ENCODE data around the gene INA.
"Not testable (repeated sequence)": the region's sequence is repeated elsewhere in the genome, so short reads cannot be mapped to it uniquely, and the experiment has no call there.

INA gene

GRCh38 chr10:103256613-103257012, 20.3 kb upstream of the INA start:
- no peaks in the 10 kb centered on the region for H3K27me3 ChIP-seq (ENCODE audit: insufficient read depth, low read length, poor library complexity, severe bottlenecking)
- H3K4me2 ChIP-seq (ENCODE audit: low read depth, low read length, poor library complexity, severe bottlenecking), result no peak overlapping the region
- H3K79me2 ChIP-seq (ENCODE audit: insufficient read depth, low read length), result no peaks in the 10 kb centered on the region
- no peak overlapping the region for H2AFZ ChIP-seq (ENCODE audit: low read length)
- no peak overlapping the region for H3K4me3 ChIP-seq (ENCODE audit: low read length, poor library complexity, severe bottlenecking)
- H3K4me1 ChIP-seq (ENCODE audit: insufficient read depth, low read length, poor library complexity, severe bottlenecking), result no peaks in the 10 kb centered on the region
- H3K9me3 ChIP-seq (ENCODE audit: insufficient read depth, low read depth, low read length), result no peaks in the 10 kb centered on the region
- no peak overlapping the region for H3K9ac ChIP-seq (ENCODE audit: low read depth, low read length, poor library complexity, severe bottlenecking)
- no peaks in the 10 kb centered on the region for H4K20me1 ChIP-seq (ENCODE audit: insufficient read depth, low read length, poor library complexity, severe bottlenecking)
- no peaks in the 10 kb centered on the region for H3K36me3 ChIP-seq (ENCODE audit: insufficient read depth, low read length)
- H3F3A ChIP-seq (ENCODE audit: low read depth), result no peaks in the 10 kb centered on the region
- no peak for TF ChIP-seq EZH2phosphoT487 (IDR thresholded peaks at IDR 0.05; ENCODE audit: borderline replicate concordance)
- TF ChIP-seq, protein P1, sequence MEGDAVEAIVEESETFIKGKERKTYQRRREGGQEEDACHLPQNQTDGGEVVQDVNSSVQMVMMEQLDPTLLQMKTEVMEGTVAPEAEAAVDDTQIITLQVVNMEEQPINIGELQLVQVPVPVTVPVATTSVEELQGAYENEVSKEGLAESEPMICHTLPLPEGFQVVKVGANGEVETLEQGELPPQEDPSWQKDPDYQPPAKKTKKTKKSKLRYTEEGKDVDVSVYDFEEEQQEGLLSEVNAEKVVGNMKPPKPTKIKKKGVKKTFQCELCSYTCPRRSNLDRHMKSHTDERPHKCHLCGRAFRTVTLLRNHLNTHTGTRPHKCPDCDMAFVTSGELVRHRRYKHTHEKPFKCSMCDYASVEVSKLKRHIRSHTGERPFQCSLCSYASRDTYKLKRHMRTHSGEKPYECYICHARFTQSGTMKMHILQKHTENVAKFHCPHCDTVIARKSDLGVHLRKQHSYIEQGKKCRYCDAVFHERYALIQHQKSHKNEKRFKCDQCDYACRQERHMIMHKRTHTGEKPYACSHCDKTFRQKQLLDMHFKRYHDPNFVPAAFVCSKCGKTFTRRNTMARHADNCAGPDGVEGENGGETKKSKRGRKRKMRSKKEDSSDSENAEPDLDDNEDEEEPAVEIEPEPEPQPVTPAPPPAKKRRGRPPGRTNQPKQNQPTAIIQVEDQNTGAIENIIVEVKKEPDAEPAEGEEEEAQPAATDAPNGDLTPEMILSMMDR (conservative IDR thresholded peaks at IDR 0.05; ENCODE audit: low read length), result no peak
- no peaks in the 10 kb centered on the region for H3K9me2 ChIP-seq (replicated peaks; ENCODE audit: low read depth, low read length)

DNA sequence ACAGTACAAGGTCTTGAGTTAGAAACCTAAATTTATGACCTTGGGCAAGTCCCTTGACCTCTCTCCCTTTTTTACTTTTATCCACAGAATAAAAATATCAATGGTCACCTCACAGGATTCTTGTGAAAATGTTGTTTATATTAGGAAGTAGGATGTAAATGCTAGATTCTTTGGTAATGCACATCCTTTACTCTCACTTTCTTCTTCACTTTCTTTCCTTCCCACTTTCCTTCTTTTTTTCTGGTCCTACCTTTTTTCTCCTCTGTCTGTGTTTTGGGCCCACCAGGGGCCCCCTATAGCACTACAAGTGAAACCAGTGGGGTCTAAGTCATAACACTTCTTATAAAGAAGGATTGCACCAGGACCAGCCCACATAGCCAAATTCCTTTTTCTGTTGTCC, 19.1 kb upstream of the INA start:
- no peaks in the 10 kb centered on the region for H3F3A ChIP-seq (ENCODE audit: low read depth)
- H3K36me3 ChIP-seq (ENCODE audit: insufficient read depth, low read length), result no peaks in the 10 kb centered on the region
- H3K9me3 ChIP-seq (ENCODE audit: insufficient read depth, low read depth, low read length), result no peaks in the 10 kb centered on the region
- H2AFZ ChIP-seq (ENCODE audit: low read length), result no peak overlapping the region
- H3K4me3 ChIP-seq (ENCODE audit: low read length, poor library complexity, severe bottlenecking), result no peak overlapping the region
- H3K9ac ChIP-seq (ENCODE audit: low read depth, low read length, poor library complexity, severe bottlenecking), result no peak overlapping the region
- no peaks in the 10 kb centered on the region for H3K9me2 ChIP-seq (replicated peaks; ENCODE audit: low read depth, low read length)
- no peaks in the 10 kb centered on the region for H3K79me2 ChIP-seq (ENCODE audit: insufficient read depth, low read length)
- no peaks in the 10 kb centered on the region for H4K20me1 ChIP-seq (ENCODE audit: insufficient read depth, low read length, poor library complexity, severe bottlenecking)
- no peak for TF ChIP-seq EZH2phosphoT487 (IDR thresholded peaks at IDR 0.05; ENCODE audit: borderline replicate concordance)
- TF ChIP-seq, protein P1 (conservative IDR thresholded peaks at IDR 0.05; ENCODE audit: low read length), result no peak
- no peak overlapping the region for H3K4me2 ChIP-seq (ENCODE audit: low read depth, low read length, poor library complexity, severe bottlenecking)
- H3K4me1 ChIP-seq (ENCODE audit: insufficient read depth, low read length, poor library complexity, severe bottlenecking), result no peaks in the 10 kb centered on the region
- no peaks in the 10 kb centered on the region for H3K27me3 ChIP-seq (ENCODE audit: insufficient read depth, low read length, poor library complexity, severe bottlenecking)

- not testable (repeated sequence) for H3K36me3 ChIP-seq (ENCODE audit: insufficient read depth, low read length); H3F3A ChIP-seq (ENCODE audit: low read depth); H3K9ac ChIP-seq (ENCODE audit: low read depth, low read length, poor library complexity, severe bottlenecking); H3K9me2 ChIP-seq (replicated peaks; ENCODE audit: low read depth, low read length); H3K4me1 ChIP-seq (ENCODE audit: insufficient read depth, low read length, poor library complexity, severe bottlenecking); H3K4me3 ChIP-seq (ENCODE audit: low read length, poor library complexity, severe bottlenecking); H4K20me1 ChIP-seq (ENCODE audit: insufficient read depth, low read length, poor library complexity, severe bottlenecking); H3K4me2 ChIP-seq (ENCODE audit: low read depth, low read length, poor library complexity, severe bottlenecking); H2AFZ ChIP-seq (ENCODE audit: low read length); H3K9me3 ChIP-seq (ENCODE audit: insufficient read depth, low read depth, low read length); H3K79me2 ChIP-seq (ENCODE audit: insufficient read depth, low read length); H3K27me3 ChIP-seq (ENCODE audit: insufficient read depth, low read length, poor library complexity, severe bottlenecking)
These were observed 18.0 kb upstream of the INA start for GRCh38 chr10:103258928-103259327.

GRCh38 chr10:103259989-103260388, 16.9 kb upstream of the INA start:
- H3K4me3 ChIP-seq (ENCODE audit: low read length, poor library complexity, severe bottlenecking), result no peak overlapping the region
- H2AFZ ChIP-seq (ENCODE audit: low read length), result no peak overlapping the region
- H3K27me3 ChIP-seq (ENCODE audit: insufficient read depth, low read length, poor library complexity, severe bottlenecking), result no peaks in the 10 kb centered on the region
- no peak for TF ChIP-seq EZH2phosphoT487 (IDR thresholded peaks at IDR 0.05; ENCODE audit: borderline replicate concordance)
- TF ChIP-seq, protein P1 (conservative IDR thresholded peaks at IDR 0.05; ENCODE audit: low read length), result no peak
- no peaks in the 10 kb centered on the region for H3K36me3 ChIP-seq (ENCODE audit: insufficient read depth, low read length)
- H4K20me1 ChIP-seq (ENCODE audit: insufficient read depth, low read length, poor library complexity, severe bottlenecking), result no peaks in the 10 kb centered on the region
- H3K9me3 ChIP-seq (ENCODE audit: insufficient read depth, low read depth, low read length), result no peaks in the 10 kb centered on the region
- no peak overlapping the region for H3K9ac ChIP-seq (ENCODE audit: low read depth, low read length, poor library complexity, severe bottlenecking)
- H3F3A ChIP-seq (ENCODE audit: low read depth), result no peaks in the 10 kb centered on the region
- no peak overlapping the region for H3K4me2 ChIP-seq (ENCODE audit: low read depth, low read length, poor library complexity, severe bottlenecking)
- no peaks in the 10 kb centered on the region for H3K79me2 ChIP-seq (ENCODE audit: insufficient read depth, low read length)
- no peaks in the 10 kb centered on the region for H3K4me1 ChIP-seq (ENCODE audit: insufficient read depth, low read length, poor library complexity, severe bottlenecking)
- H3K9me2 ChIP-seq (replicated peaks; ENCODE audit: low read depth, low read length), result no peaks in the 10 kb centered on the region

Measured in Loucy (cell line).